GM23338 (cell line): ENCODE data around the gene PUM2. TPM values are rescaled to one million over a fixed set of nuclear protein-coding genes. Genes with fewer than 3 reads are reported as not detected.

Experiments
- ATAC-seq: fragments of 200-7000 bp; cut with Tn5 transposase; 3 replicates; pipeline ENCODE4 v1.9.1; 2020
- DNase-seq: peaks from one replicate; pipeline ENCODE4 v3.0.0-alpha.2; 2015; ENCODE audit warnings: low spot score
- H2AFZ ChIP-seq: fragments of 200-600 bp; sonication (generic); 2 replicates; pipeline ENCODE4 v1.8.0; 2016; ENCODE audit warnings: antibody characterized with exemption, mild to moderate bottlenecking, moderate library complexity
- H3F3A ChIP-seq: fragments of 200-600 bp; sonication (generic); replicated peaks from 2 replicates; pipeline ENCODE4 v1.8.0; 2017; ENCODE audit warnings: antibody characterized with exemption, mixed run types, low read depth
- H3K27ac ChIP-seq: fragments of 200-600 bp; sonication (generic); 2 replicates; pipeline ENCODE4 v1.6.1; 2016; ENCODE audit warnings: low read depth
- H3K27me3 ChIP-seq: fragments of 200-600 bp; sonication (generic); 2 replicates; pipeline ENCODE4 v1.8.0; 2016; ENCODE audit warnings: mild to moderate bottlenecking, mixed run types, moderate library complexity; ENCODE audit not compliant: insufficient read depth
- H3K36me3 ChIP-seq: fragments of 200-600 bp; sonication (generic); 2 replicates; pipeline ENCODE4 v1.8.0; 2016; ENCODE audit warnings: mild to moderate bottlenecking; ENCODE audit not compliant: insufficient read depth
- H3K4me1 ChIP-seq: fragments of 200-600 bp; sonication (generic); 2 replicates; pipeline ENCODE4 v1.8.0; 2016; ENCODE audit warnings: mild to moderate bottlenecking, moderate library complexity; ENCODE audit not compliant: insufficient read depth
- H3K4me2 ChIP-seq: fragments of 200-600 bp; sonication (generic); 2 replicates; pipeline ENCODE4 v1.7.1; 2017; ENCODE audit warnings: mixed run types
- H3K4me3 ChIP-seq: fragments of 200-600 bp; sonication (generic); 2 replicates; pipeline ENCODE4 v1.6.1; 2016; ENCODE audit warnings: mixed run types
- H3K79me2 ChIP-seq: fragments of 200-600 bp; sonication (generic); replicated peaks from 2 replicates; pipeline ENCODE4 v1.8.0; 2017; ENCODE audit warnings: mild to moderate bottlenecking; ENCODE audit not compliant: insufficient read depth
- H3K9me2 ChIP-seq: fragments of 200-600 bp; sonication (generic); 2 replicates; pipeline ENCODE4 v1.8.0; 2017; ENCODE audit not compliant: insufficient read depth
- H4K20me1 ChIP-seq: fragments of 200-600 bp; sonication (generic); replicated peaks from 2 replicates; pipeline ENCODE4 v1.8.0; 2017; ENCODE audit warnings: mild to moderate bottlenecking; ENCODE audit not compliant: insufficient read depth
- H3K27ac Mint-ChIP-seq: 2 replicates; pipeline ENCODE4 v1.8.0; 2020; ENCODE audit warnings: inconsistent platforms, mild to moderate bottlenecking, moderate library complexity, mixed read lengths
- H3K27me3 Mint-ChIP-seq: 3 replicates; pipeline ENCODE4 v1.8.0; 2022; ENCODE audit warnings: low read depth, mild to moderate bottlenecking, moderate library complexity, mixed read lengths, inconsistent platforms; ENCODE audit not compliant: insufficient read depth, poor library complexity
- H3K36me3 Mint-ChIP-seq: 3 replicates; pipeline ENCODE4 v1.8.0; 2021; ENCODE audit warnings: low read depth, mild to moderate bottlenecking, inconsistent platforms, moderate library complexity, mixed read lengths
- H3K4me1 Mint-ChIP-seq: 3 replicates; pipeline ENCODE4 v1.8.0; 2020; ENCODE audit warnings: mild to moderate bottlenecking, inconsistent platforms, mixed read lengths
- H3K4me3 Mint-ChIP-seq: 3 replicates; pipeline ENCODE4 v1.8.0; 2021; ENCODE audit warnings: moderate library complexity, mild to moderate bottlenecking, inconsistent platforms, mixed read lengths
- H3K9me3 Mint-ChIP-seq: 3 replicates; pipeline ENCODE4 v1.8.0; 2020; ENCODE audit warnings: moderate library complexity, mild to moderate bottlenecking, inconsistent platforms, mixed read lengths
- CREB1 ChIP-seq: fragments of 250-450 bp; sonication (Bioruptor Pico); IDR thresholded peaks from 2 replicates; pipeline ENCODE4 v1.5.0; 2020; ENCODE audit warnings: low read depth, mild to moderate bottlenecking, moderate library complexity
- ETS1 ChIP-seq: IDR thresholded peaks from 2 replicates; pipeline ENCODE4 v1.6.1; 2016; ENCODE audit warnings: antibody characterized with exemption
- EZH2 ChIP-seq: fragments of 200-600 bp; sonication (generic); IDR thresholded peaks from one replicate; pipeline ENCODE4 v1.8.0; 2017; ENCODE audit warnings: antibody characterized with exemption, mild to moderate bottlenecking, low read depth; ENCODE audit not compliant: unreplicated experiment
- EZH2phosphoT487 ChIP-seq: fragments of 200-600 bp; sonication (generic); IDR thresholded peaks from one replicate; pipeline ENCODE4 v1.8.1; 2018; ENCODE audit warnings: antibody characterized with exemption; ENCODE audit not compliant: unreplicated experiment
- JUNB ChIP-seq: IDR thresholded peaks from one replicate; pipeline ENCODE4 v1.6.1; 2016; ENCODE audit warnings: antibody characterized with exemption; ENCODE audit not compliant: unreplicated experiment
- NANOG ChIP-seq: IDR thresholded peaks from 2 replicates; pipeline ENCODE4 v1.6.1; 2016; ENCODE audit warnings: antibody characterized with exemption, borderline replicate concordance
- POLR2AphosphoS5 ChIP-seq: IDR thresholded peaks from 2 replicates; pipeline ENCODE4 v1.6.1; 2016; ENCODE audit warnings: antibody characterized with exemption, low read depth
- STAT1 ChIP-seq: IDR thresholded peaks from one replicate; pipeline ENCODE4 v1.6.1; 2016; ENCODE audit warnings: antibody characterized with exemption; ENCODE audit not compliant: unreplicated experiment
- ZNF331 ChIP-seq: fragments of 250-450 bp; sonication (Bioruptor Pico); IDR thresholded peaks from 2 replicates; pipeline ENCODE4 v1.5.0; 2020; ENCODE audit warnings: low read depth, mild to moderate bottlenecking, moderate library complexity
- ZNF462 ChIP-seq: fragments of 250-450 bp; sonication (Bioruptor Pico); IDR thresholded peaks from 2 replicates; pipeline ENCODE4 v1.5.0; 2020; ENCODE audit warnings: mild to moderate bottlenecking, moderate library complexity
- polyA plus RNA-seq: library from polyadenylated mRNA; unstranded; fragments of >200 nt; fragmentation: Nextera tagmentation; extraction: Ambion mirVana; gene quantifications from 2 replicates; pipeline ENCODE4 v1.2.1, GENCODE V29; 2016
- total RNA-seq: library from RNA; depleted of rRNA; stranded (reverse); fragments of >200 nt; shearing (Covaris generic); gene quantifications from 2 replicates; pipeline ENCODE4 v1.2.3, GENCODE V29; 2014

The PUM2 gene
- total and polyA plus RNA-seq, 2 experiments from 2014 or later: 29.9 to 94.1 TPM

DNA sequence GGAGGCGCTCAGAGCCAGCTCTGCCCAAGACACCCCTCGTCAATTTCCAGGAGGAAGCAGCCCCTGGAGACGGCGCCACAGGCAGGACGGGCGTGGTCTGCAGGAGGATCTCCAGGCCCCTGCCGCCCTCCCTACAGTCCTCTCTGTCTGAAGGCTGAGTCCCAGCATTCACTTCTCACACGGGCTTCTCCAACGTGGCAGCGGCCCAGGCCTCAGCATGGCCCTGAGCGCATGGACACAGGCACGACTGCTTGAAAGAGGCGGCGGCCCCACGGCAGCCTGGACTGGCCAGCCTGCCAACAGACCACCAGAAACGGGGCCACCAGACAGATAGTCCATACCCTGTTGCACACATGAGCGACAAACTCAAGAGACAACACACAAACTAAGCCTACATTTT is 149.0 kb downstream of the PUM2 start:
- H3K9me2 ChIP-seq: no peaks in the 10 kb centered on the region
- H3K9me3 Mint-ChIP-seq: no peaks in the 10 kb centered on the region

DNA sequence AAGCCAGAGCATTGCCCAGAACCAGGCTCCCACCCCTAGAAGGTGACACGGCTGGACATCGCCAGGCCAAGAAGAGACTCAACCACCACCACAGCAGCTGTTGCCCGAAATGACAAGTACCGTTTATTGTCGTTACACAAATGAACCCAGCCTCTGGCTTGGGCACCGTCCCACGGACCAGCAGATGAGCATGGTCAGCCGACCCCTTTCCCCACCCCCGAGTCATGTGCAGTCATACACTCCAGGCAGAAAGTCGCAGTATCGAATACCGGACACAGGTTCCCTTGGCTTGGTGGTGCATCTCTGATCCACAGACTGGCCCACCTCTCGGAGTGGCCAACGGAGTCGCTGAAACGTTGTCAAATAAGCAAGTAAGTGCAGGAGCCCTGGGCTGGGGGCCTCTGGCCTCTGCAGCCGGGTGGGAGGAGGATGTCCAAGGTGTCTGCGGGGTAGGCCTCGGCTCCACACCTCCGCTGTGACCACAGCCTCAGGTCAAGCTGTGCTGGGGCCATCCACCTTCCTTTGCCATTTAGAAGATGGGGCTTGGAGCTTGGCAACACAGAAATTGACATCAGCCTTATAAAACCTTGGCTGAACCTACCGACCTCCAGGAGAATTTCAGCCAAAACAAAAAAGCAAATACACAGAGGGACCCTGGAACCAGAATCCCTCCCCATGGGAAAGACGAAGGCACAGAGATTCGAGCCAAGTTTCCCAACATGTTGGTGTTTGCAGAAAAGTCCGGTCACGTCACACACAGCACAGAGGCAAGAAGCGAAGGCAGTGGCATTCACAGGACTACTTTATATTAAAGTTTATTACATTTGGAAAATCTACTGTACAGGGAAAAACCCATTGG is 149.7 kb downstream of the PUM2 start:
- H3K4me3 ChIP-seq: no peak overlapping the region
- H3K27ac ChIP-seq: no peak overlapping the region
- no peak overlapping the region for H3K4me2 ChIP-seq
- peaks cover 7% of the 10 kb centered on the region for H3K36me3 ChIP-seq
- no peak for DNase-seq
- no peak overlapping the region for H3K27ac Mint-ChIP-seq
- H3F3A ChIP-seq: 0 out of 2 replicates have a peak, but pooled peaks cover 3% of the 10 kb centered on the region
- H3K9me2 ChIP-seq: no peaks in the 10 kb centered on the region
- peaks cover 7% of the 10 kb centered on the region for H3K27me3 Mint-ChIP-seq
- no peak for ATAC-seq
- peaks cover 38% of the 10 kb centered on the region for H3K36me3 Mint-ChIP-seq
- H3K9me3 Mint-ChIP-seq: no peaks in the 10 kb centered on the region
- no peak overlapping the region for H2AFZ ChIP-seq
- H4K20me1 ChIP-seq: peaks cover 2% of the 10 kb centered on the region; the same call in 1 of the 2 replicates
- no peak overlapping the region for H3K4me3 Mint-ChIP-seq
- H3K4me1 ChIP-seq: no peaks in the 10 kb centered on the region
- peaks cover 8% of the 10 kb centered on the region for H3K4me1 Mint-ChIP-seq
- H3K27me3 ChIP-seq: no peaks in the 10 kb centered on the region
- no peaks in the 10 kb centered on the region for H3K79me2 ChIP-seq
- TF ChIP-seq ZNF462 (CRISPR knock-in tag) (no peak), ETS1 (no peak), JUNB (no peak), NANOG (no peak), EZH2phosphoT487 (no peak), EZH2 (no peak), STAT1 (no peak)

More for the DNA sequence above, 149.0 kb downstream of the PUM2 start:
- ATAC-seq: no peak
- H3F3A ChIP-seq: 0 out of 2 replicates have a peak, but pooled peaks cover 3% of the 10 kb centered on the region
- H2AFZ ChIP-seq: no peak overlapping the region
- no peak overlapping the region for H3K27ac ChIP-seq
- no peaks in the 10 kb centered on the region for H3K27me3 ChIP-seq
- peaks cover 4% of the 10 kb centered on the region; the same call in 1 of the 2 replicates for H3K79me2 ChIP-seq
- H3K4me2 ChIP-seq: no peak overlapping the region
- peaks cover 7% of the 10 kb centered on the region for H3K36me3 ChIP-seq
- H4K20me1 ChIP-seq: peaks cover 2% of the 10 kb centered on the region; the same call in 1 of the 2 replicates
- Mint-ChIP-seq H3K4me1 (peaks cover 8% of the 10 kb centered on the region), H3K36me3 (peaks cover 38% of the 10 kb centered on the region), H3K4me3 (no peak overlapping the region), H3K27ac (no peak overlapping the region), H3K27me3 (peaks cover 4% of the 10 kb centered on the region)
- no peaks in the 10 kb centered on the region for H3K4me1 ChIP-seq
- TF ChIP-seq NANOG: no peak
- no peak for TF ChIP-seq ZNF331 (CRISPR knock-in tag)
- no peak for TF ChIP-seq POLR2AphosphoS5
- TF ChIP-seq STAT1: no peak
- no peak for TF ChIP-seq JUNB
- TF ChIP-seq CREB1 (CRISPR knock-in tag): no peak
- no peak for TF ChIP-seq EZH2phosphoT487
- TF ChIP-seq ETS1: no peak
- H3K4me3 ChIP-seq: no peak overlapping the region
- no peak for DNase-seq
